HepG2 (cell line): ENCODE results near the gene PKNOX2. TPM values are rescaled to one million over a fixed set of nuclear protein-coding genes. Genes with fewer than 3 reads are reported as not detected.

Source experiments
- ATAC-seq: fragments of 200-7000 bp; cut with Tn5 transposase; 3 replicates; pipeline ENCODE4 v1.9.1; 2020; ENCODE audit warnings: mild to moderate bottlenecking, moderate library complexity
- BruUV-seq: library from RNA; stranded (reverse); fragments of 400-500 nt; replicated peaks from 2 replicates; lab custom pipeline; 2021; lab: Mats Ljungman, UMichigan
- CTCF ChIA-PET: fragments of 300-600 bp; formaldehyde crosslinking; extraction: SDS; loops from one replicate; lab custom pipeline; 2021; ENCODE audit warnings: low total read pairs, inconsistent platforms, low intra/inter-chr PET ratio; lab: Yijun Ruan, JAX
- POLR2A ChIA-PET: fragments of 350-600 bp; sonication (Branson Sonifier 250); formaldehyde crosslinking; loops from one replicate; lab custom pipeline; 2020; ENCODE audit warnings: antibody characterized with exemption, inconsistent platforms; lab: Yijun Ruan, JAX
- DNase-seq: peaks from one replicate; pipeline ENCODE4 v3.0.0-alpha.2; 2015; ENCODE audit warnings: low spot score
- FAIRE-seq: peaks from 3 replicates; lab custom pipeline; 2011; peaks lifted over from hg19 to GRCh38; lab: Jason Lieb, UNC
- H2AFZ ChIP-seq: one replicate; pipeline ENCODE4 v1.6.1; 2011; ENCODE audit warnings: low read length, inconsistent platforms
- H3K27ac ChIP-seq: fragments of 300-600 bp; 3 replicates; pipeline ENCODE4 v1.8.0; 2011; ENCODE audit warnings: mixed run types, mild to moderate bottlenecking, mixed read lengths, low read length, inconsistent platforms; ENCODE audit not compliant: insufficient read depth; ENCODE audit errors: extremely low read length
- H3K27me3 ChIP-seq, 2 experiments: fragments of 200-600 bp in 1 of 2; 2 replicates in 1 of 2; 3 replicates in 1 of 2; pipeline versions ENCODE4 v1.6.0 to v1.8.0; 2011; ENCODE audit warnings: low read length in 2 of 2, mild to moderate bottlenecking in 2 of 2, moderate library complexity in 2 of 2, inconsistent platforms in 1 of 2; ENCODE audit not compliant: insufficient read depth in 2 of 2, control insufficient read depth in 1 of 2
- H3K36me3 ChIP-seq, 2 experiments: fragments of 200-600 bp in 1 of 2; replicated peaks in 1 of 2; 2 replicates in 1 of 2; 3 replicates in 1 of 2; pipeline versions ENCODE4 v1.5.1 to v1.8.0; 2011; ENCODE audit warnings: low read length in 2 of 2, inconsistent platforms in 1 of 2; ENCODE audit not compliant: insufficient read depth in 2 of 2, control insufficient read depth in 1 of 2
- H3K4me1 ChIP-seq: 2 replicates; pipeline ENCODE4 v1.5.1; 2012; ENCODE audit warnings: low read length, inconsistent platforms; ENCODE audit not compliant: insufficient read depth
- H3K4me2 ChIP-seq: 2 replicates; pipeline ENCODE4 v1.6.0; 2011; ENCODE audit warnings: low read depth, low read length, inconsistent platforms
- H3K4me3 ChIP-seq, 3 experiments: fragments of 200-600 bp in 1 of 3; sonication (generic), shearing (Covaris generic) in 1 of 3; replicated peaks in 1 of 3; 2 replicates each; pipeline ENCODE4 v1.5.1; 2011 to 2016; ENCODE audit warnings: low read length in 3 of 3, inconsistent platforms in 2 of 3, low read depth in 2 of 3, mild to moderate bottlenecking in 2 of 3, control low read depth in 1 of 3, mixed read lengths in 1 of 3; ENCODE audit not compliant: insufficient read depth in 1 of 3
- H3K79me2 ChIP-seq: one replicate; pipeline ENCODE4 v1.6.1; 2011; ENCODE audit warnings: low read length, inconsistent platforms; ENCODE audit not compliant: insufficient read depth
- H3K9ac ChIP-seq: 2 replicates; pipeline ENCODE4 v1.6.0; 2011; ENCODE audit warnings: mild to moderate bottlenecking, low read depth, low read length, inconsistent platforms; ENCODE audit not compliant: insufficient read depth
- H3K9me3 ChIP-seq: 2 replicates; pipeline ENCODE4 v1.5.1; 2012; ENCODE audit warnings: mild to moderate bottlenecking, low read length
- H4K20me1 ChIP-seq: 2 replicates; pipeline ENCODE4 v1.6.0; 2011; ENCODE audit warnings: inconsistent platforms, mild to moderate bottlenecking, low read length, moderate library complexity; ENCODE audit not compliant: insufficient read depth
- MAFF ChIP-seq: IDR thresholded peaks from 2 replicates; pipeline ENCODE4 v1.6.1; 2011; ENCODE audit warnings: low read depth, low read length, improper control_type of control experiment
- MLX ChIP-seq: IDR thresholded peaks from 2 replicates; pipeline ENCODE4 v1.6.1; 2016
- NFE2 ChIP-seq: sonication (generic); formaldehyde crosslinking; IDR thresholded peaks from 2 replicates; pipeline ENCODE4 v1.4.0; 2020; ENCODE audit warnings: missing genetic modification reagents
- NR3C1 ChIP-seq: sonication (generic); formaldehyde crosslinking; IDR thresholded peaks from 2 replicates; pipeline ENCODE4 v1.4.0; 2020; ENCODE audit warnings: missing genetic modification reagents
- POGZ ChIP-seq: sonication (generic); formaldehyde crosslinking; IDR thresholded peaks from 2 replicates; pipeline ENCODE4 v1.4.0; 2020; ENCODE audit warnings: mild to moderate bottlenecking, missing genetic modification reagents
- SRSF9 ChIP-seq: fragments of 200-400 bp; formaldehyde crosslinking; IDR thresholded peaks from 2 replicates; pipeline ENCODE4 v1.6.1; 2018; ENCODE audit warnings: borderline replicate concordance, mild to moderate bottlenecking, low read depth, low read length; ENCODE audit not compliant: insufficient read depth, poor library complexity, severe bottlenecking
- TMF1 ChIP-seq: sonication (generic); formaldehyde crosslinking; IDR thresholded peaks from 2 replicates; pipeline ENCODE4 v1.8.1; 2022; ENCODE audit warnings: low read depth, missing genetic modification reagents
- ZNF124 ChIP-seq: sonication (generic); formaldehyde crosslinking; IDR thresholded peaks from 2 replicates; pipeline ENCODE4 v1.4.0; 2020; ENCODE audit warnings: missing genetic modification reagents
- ZNF20 ChIP-seq: sonication (generic); formaldehyde crosslinking; IDR thresholded peaks from 2 replicates; pipeline ENCODE4 v1.4.0; 2020; ENCODE audit warnings: mild to moderate bottlenecking, moderate library complexity, missing genetic modification reagents
- ZNF30 ChIP-seq: sonication (generic); formaldehyde crosslinking; IDR thresholded peaks from 2 replicates; pipeline ENCODE4 v1.5.0; 2020; ENCODE audit warnings: mild to moderate bottlenecking, missing genetic modification reagents
- ZNF432 ChIP-seq: sonication (generic); formaldehyde crosslinking; IDR thresholded peaks from 2 replicates; pipeline ENCODE4 v1.5.0; 2020; ENCODE audit warnings: missing genetic modification reagents, mild to moderate bottlenecking, borderline replicate concordance
- ZNF646 ChIP-seq: sonication (generic); formaldehyde crosslinking; IDR thresholded peaks from 2 replicates; pipeline ENCODE4 v1.9.0; 2021; ENCODE audit warnings: mild to moderate bottlenecking, missing genetic modification reagents
- WGBS: methylation state at CpG from one replicate; pipeline ENCODE4 v1.1.6; 2017; ENCODE audit warnings: low lambda C conversion rate; 5-methylcytosine and 5-hydroxymethylcytosine counted together
- in situ Hi-C: cut with HindIII; loops from 2 replicates; pipeline ENCODE4 v1.10.0; 2017; ENCODE audit warnings: low pct_unique_long_range_greater_than_20kb; ENCODE audit not compliant: extremely low pct_ligation_motif_present
- intact Hi-C: fragments of 100-400 bp; cut with micrococcal nuclease; formaldehyde crosslinking; loops from one replicate; pipeline ENCODE4 v1.10.0; 2022; ENCODE audit not compliant: unreplicated experiment
- polyA plus RNA-seq, 8 experiments: library from polyadenylated mRNA; depleted of rRNA in 3 of 8; stranded (reverse) in 7 of 8; unstranded in 1 of 8; fragments of >200 nt; fragmentation: Illumina TruSeq in 4 of 8; extraction: Trizol in 4 of 8; gene quantifications; 2 replicates each; pipeline versions ENCODE4 v1.2.1 to v1.2.3, GENCODE V29; 2011 to 2016; ENCODE audit warnings: low read depth in 4 of 8, missing spikeins in 1 of 8, mixed read lengths in 1 of 8; ENCODE audit not compliant: insufficient read depth in 1 of 8
- total RNA-seq, 5 experiments: library from RNA; depleted of rRNA; stranded (reverse); fragments of >200 nt; fragmentation: Illumina TruSeq; extraction: Trizol; gene quantifications; 2 replicates each; pipeline ENCODE4 v1.2.3, GENCODE V29; 2016; ENCODE audit warnings: low read depth in 1 of 5

The PKNOX2 gene
- total and polyA plus RNA-seq, 2 of the 13 experiments (the other 11 are each of a cell fraction or from before 2014, with no cell fraction given): not detected

GRCh38 chr11:125303694-125304093, 139.1 kb downstream of the PKNOX2 start (continued):
- TF ChIP-seq NFE2 (CRISPR knock-in tag) (no peak), MLX (CRISPR knock-in tag) (no peak), POGZ (CRISPR knock-in tag) (no peak), ZNF20 (no peak), TMF1 (no peak)
- TF ChIP-seq, all 625 proteins: peak for 0

GRCh38 chr11:125304136-125304535, 139.6 kb downstream of the PKNOX2 start:
- Histone ChIP-seq H3K4me1 (no peaks in the 10 kb centered on the region), H3K4me3 (no peak overlapping the region), H3K27ac (no peak overlapping the region), H3K79me2 (no peaks in the 10 kb centered on the region), H2AFZ (no peak overlapping the region), H3K36me3 (no peaks in the 10 kb centered on the region), H3K4me2 (no peak overlapping the region), H3K9ac (no peak overlapping the region), H4K20me1 (no peaks in the 10 kb centered on the region), H3K27me3 (peaks cover 2 to 38% of the 10 kb centered on the region in 2 experiments; a peak in 3 of 5 replicates), H3K9me3 (no peaks in the 10 kb centered on the region)
- FAIRE-seq (no peak), ATAC-seq (no peak)
- POLR2A ChIA-PET: no interaction called here
- BruUV-seq: no TSS peak
- WGBS: 0% methylated on average over 2 of the region's 7 CpGs
- intact Hi-C loops: no loop called here
- CTCF ChIA-PET: no interaction called here
- in situ Hi-C loops: no loop called here
- TF ChIP-seq MAFF (no peak), SRSF9 (no peak), NR3C1 (CRISPR knock-in tag) (no peak), ZNF124 (no peak), ZNF432 (CRISPR knock-in tag) (no peak), ZNF646 (no peak), ZNF30 (no peak)
- TF ChIP-seq, all 625 proteins: peak for 0
- no peak for DNase-seq
